Coronary artery (tissue), 2 donors: Measurements from ENCODE around the gene COX18.

ENCODE experiments used
- DNase-seq: peaks from one replicate; pipeline ENCODE4 v3.0.0-alpha.2; 2017; ENCODE audit warnings: low spot score
- H3K27ac ChIP-seq, 2 donors: fragments of 200-600 bp; sonication (generic); one replicate each; pipeline ENCODE4 v1.5.1; 2016 to 2019
- H3K4me3 ChIP-seq: fragments of 200-600 bp; sonication (generic); 2 replicates; pipeline ENCODE4 v1.5.1; 2016; ENCODE audit warnings: mild to moderate bottlenecking, moderate library complexity
- CTCF ChIP-seq: fragments of 200-600 bp; sonication (generic); IDR thresholded peaks from one replicate; pipeline ENCODE4 v1.5.1; 2019; ENCODE audit warnings: antibody characterized with exemption

COX18 gene

GRCh38 chr4:73092868-73093267 is 23.4 kb upstream of the COX18 start:
- no peak overlapping the region for H3K4me3 ChIP-seq
- no peak overlapping the region for H3K27ac ChIP-seq
- no peak for TF ChIP-seq CTCF
- no peak for DNase-seq

GRCh38 chr4:73090738-73091137 is 21.2 kb upstream of the COX18 start:
- H3K27ac ChIP-seq: no peak overlapping the region
- H3K4me3 ChIP-seq: no peak overlapping the region
- no peak for TF ChIP-seq CTCF
- no peak for DNase-seq

- TF ChIP-seq CTCF: no peak
- Histone ChIP-seq H3K4me3 (no peak overlapping the region), H3K27ac (peak overlapping the region; percentile 30 to 38)
- no peak for DNase-seq
These were observed 18.4 kb upstream of the COX18 start for GRCh38 chr4:73087871-73088270.

GRCh38 chr4:73086095-73086868 is 16.8 kb upstream of the COX18 start:
- Histone ChIP-seq H3K27ac (peak overlapping the region in 1 of 2 donors; percentile 11), H3K4me3 (no peak overlapping the region)
- DNase-seq: no peak
- no peak for TF ChIP-seq CTCF

- no peak for TF ChIP-seq CTCF
- peak overlapping the region in 1 of 2 donors; percentile 31 for H3K27ac ChIP-seq
- no peak overlapping the region for H3K4me3 ChIP-seq
- DNase-seq: no peak
These were observed 11.3 kb upstream of the COX18 start for GRCh38 chr4:73080789-73081188.

- Histone ChIP-seq H3K27ac (no peak overlapping the region), H3K4me3 (no peak overlapping the region)
- TF ChIP-seq CTCF: no peak
- no peak for DNase-seq
These were observed 6.3 kb upstream of the COX18 start for GRCh38 chr4:73075832-73076231.

GRCh38 chr4:73070074-73070390 is 516 bp upstream of the COX18 start:
- no peak for DNase-seq
- no peak for TF ChIP-seq CTCF
- Histone ChIP-seq H3K4me3 (peak overlapping the region; percentile 84), H3K27ac (peak overlapping the region; percentile 90 to 98)
